KMS-11 (cell line): ENCODE data around the gene SLC8B1.

ENCODE experiments used
- H2AFZ ChIP-seq: fragments of 200-600 bp; sonication (generic); 2 replicates; pipeline ENCODE4 v1.6.1; 2016; ENCODE audit warnings: antibody characterized with exemption, mixed run types, low read depth
- H3K27ac ChIP-seq: fragments of 200-600 bp; sonication (generic); 2 replicates; pipeline ENCODE4 v1.6.1; 2016; ENCODE audit warnings: mild to moderate bottlenecking, mixed run types
- H3K27me3 ChIP-seq: fragments of 200-600 bp; sonication (generic); 2 replicates; pipeline ENCODE4 v1.6.1; 2017; ENCODE audit warnings: mild to moderate bottlenecking, low read depth, mixed run types, moderate library complexity; ENCODE audit not compliant: insufficient read depth
- H3K36me3 ChIP-seq: fragments of 200-600 bp; sonication (generic); 2 replicates; pipeline ENCODE4 v1.6.1; 2017; ENCODE audit warnings: mild to moderate bottlenecking, mixed run types; ENCODE audit not compliant: insufficient read depth
- H3K4me1 ChIP-seq: fragments of 200-600 bp; sonication (generic); 2 replicates; pipeline ENCODE4 v1.6.1; 2016; ENCODE audit warnings: mild to moderate bottlenecking, low read depth, mixed run types; ENCODE audit not compliant: poor library complexity, severe bottlenecking
- H3K4me2 ChIP-seq: fragments of 200-600 bp; sonication (generic); 2 replicates; pipeline ENCODE4 v1.7.0; 2016; ENCODE audit warnings: mild to moderate bottlenecking, mixed run types
- H3K4me3 ChIP-seq: fragments of 200-600 bp; sonication (generic); IDR thresholded peaks from 2 replicates; pipeline ENCODE4 v1.6.1; 2017; ENCODE audit warnings: low read depth, low read length, mixed read lengths; ENCODE audit not compliant: insufficient read depth
- H3K79me2 ChIP-seq: fragments of 200-600 bp; sonication (generic); 2 replicates; pipeline ENCODE4 v1.6.1; 2016; ENCODE audit warnings: low read depth, mixed run types; ENCODE audit not compliant: insufficient read depth
- H3K9ac ChIP-seq: fragments of 200-600 bp; sonication (generic); 2 replicates; pipeline ENCODE4 v1.6.1; 2016; ENCODE audit warnings: mild to moderate bottlenecking, mixed run types
- H4K20me1 ChIP-seq: fragments of 200-600 bp; sonication (generic); 2 replicates; pipeline ENCODE4 v1.6.1; 2016; ENCODE audit warnings: mild to moderate bottlenecking, mixed run types; ENCODE audit not compliant: insufficient read depth
- TF ChIP-seq, protein P1 (sequence below): fragments of 200-600 bp; sonication (generic); conservative IDR thresholded peaks from 2 replicates; pipeline ENCODE4 v1.6.1; 2017; ENCODE audit warnings: low read depth, mild to moderate bottlenecking, antibody characterized with exemption, low read length, moderate library complexity, mixed read lengths

The SLC8B1 gene

DNA sequence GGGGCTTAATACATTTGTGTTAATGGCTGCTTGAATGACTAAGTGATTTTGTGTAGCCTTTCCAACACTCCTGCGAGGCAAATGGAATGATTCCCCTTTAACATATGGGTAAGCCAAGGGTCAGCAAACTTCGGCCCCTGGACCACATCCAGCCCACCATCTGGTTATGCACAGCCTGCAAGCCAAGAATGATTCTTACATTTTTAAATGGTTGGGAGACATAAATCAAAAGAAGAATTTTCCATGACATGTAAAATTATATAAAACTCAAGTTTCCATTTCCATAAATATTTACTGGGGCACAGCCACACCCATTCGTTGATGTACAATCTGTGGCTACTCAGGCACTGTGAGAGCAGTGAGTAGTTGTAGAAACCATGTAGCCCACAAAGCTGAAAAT, 9.0 kb downstream of the SLC8B1 start:
- TF ChIP-seq, protein P1, sequence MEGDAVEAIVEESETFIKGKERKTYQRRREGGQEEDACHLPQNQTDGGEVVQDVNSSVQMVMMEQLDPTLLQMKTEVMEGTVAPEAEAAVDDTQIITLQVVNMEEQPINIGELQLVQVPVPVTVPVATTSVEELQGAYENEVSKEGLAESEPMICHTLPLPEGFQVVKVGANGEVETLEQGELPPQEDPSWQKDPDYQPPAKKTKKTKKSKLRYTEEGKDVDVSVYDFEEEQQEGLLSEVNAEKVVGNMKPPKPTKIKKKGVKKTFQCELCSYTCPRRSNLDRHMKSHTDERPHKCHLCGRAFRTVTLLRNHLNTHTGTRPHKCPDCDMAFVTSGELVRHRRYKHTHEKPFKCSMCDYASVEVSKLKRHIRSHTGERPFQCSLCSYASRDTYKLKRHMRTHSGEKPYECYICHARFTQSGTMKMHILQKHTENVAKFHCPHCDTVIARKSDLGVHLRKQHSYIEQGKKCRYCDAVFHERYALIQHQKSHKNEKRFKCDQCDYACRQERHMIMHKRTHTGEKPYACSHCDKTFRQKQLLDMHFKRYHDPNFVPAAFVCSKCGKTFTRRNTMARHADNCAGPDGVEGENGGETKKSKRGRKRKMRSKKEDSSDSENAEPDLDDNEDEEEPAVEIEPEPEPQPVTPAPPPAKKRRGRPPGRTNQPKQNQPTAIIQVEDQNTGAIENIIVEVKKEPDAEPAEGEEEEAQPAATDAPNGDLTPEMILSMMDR = no peak
- Histone ChIP-seq H3K27ac (no peak overlapping the region), H3K27me3 (no peaks in the 10 kb centered on the region), H3K4me1 (peaks cover 6% of the 10 kb centered on the region), H3K36me3 (no peaks in the 10 kb centered on the region), H3K79me2 (no peaks in the 10 kb centered on the region), H2AFZ (no peak overlapping the region), H3K4me3 (no peak overlapping the region), H3K4me2 (no peak overlapping the region), H4K20me1 (no peaks in the 10 kb centered on the region), H3K9ac (no peak overlapping the region)

DNA sequence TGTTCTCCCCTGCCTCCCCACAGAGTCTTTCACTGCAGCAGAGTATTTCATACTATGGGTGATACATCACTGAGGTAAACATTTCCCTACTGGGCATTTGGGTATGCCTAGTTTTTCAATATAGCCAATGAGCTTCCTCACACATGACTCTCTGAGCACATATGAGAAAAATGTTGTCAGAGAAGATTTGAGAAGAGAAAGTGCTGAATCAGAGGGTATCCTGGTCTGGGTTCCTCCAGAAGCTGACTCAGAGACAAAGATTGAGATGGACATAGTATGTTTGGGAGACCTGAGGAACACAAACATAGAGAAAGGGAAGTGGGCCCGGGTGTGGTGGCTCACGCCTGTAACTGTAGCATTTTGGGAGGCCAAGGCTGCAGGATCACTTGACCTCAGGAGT, 12.6 kb downstream of the SLC8B1 start:
- no peaks in the 10 kb centered on the region for H3K79me2 ChIP-seq
- H2AFZ ChIP-seq = no peak overlapping the region
- H3K36me3 ChIP-seq = no peaks in the 10 kb centered on the region
- TF ChIP-seq, protein P1 = no peak
- peaks cover 6% of the 10 kb centered on the region for H3K4me1 ChIP-seq
- no peaks in the 10 kb centered on the region for H3K27me3 ChIP-seq
- H3K27ac ChIP-seq = no peak overlapping the region
- no peak overlapping the region for H3K4me2 ChIP-seq
- H3K9ac ChIP-seq = no peak overlapping the region
- H4K20me1 ChIP-seq = no peaks in the 10 kb centered on the region
- no peak overlapping the region for H3K4me3 ChIP-seq

DNA sequence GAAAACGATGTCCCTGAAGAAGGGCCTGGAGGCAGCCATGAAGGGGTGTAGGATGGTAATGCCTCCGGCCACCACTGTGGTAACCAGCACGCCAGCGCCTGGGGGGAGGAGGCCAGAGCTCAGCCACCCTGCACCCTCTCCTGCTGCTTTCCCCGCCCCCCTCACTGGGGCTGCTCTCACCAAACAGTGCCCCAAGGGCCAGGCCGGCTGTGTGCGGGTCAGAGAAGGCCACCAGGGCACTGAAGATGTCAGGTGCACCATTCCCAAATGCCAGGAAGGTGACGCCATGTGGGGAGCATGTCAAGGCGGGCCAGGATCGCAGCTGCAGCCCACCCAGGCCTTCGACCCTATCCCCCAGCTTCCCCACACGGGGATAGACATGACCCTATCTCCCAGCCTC, 14.5 kb downstream of the SLC8B1 start:
- Histone ChIP-seq H3K4me1 (peaks cover 6% of the 10 kb centered on the region), H2AFZ (no peak overlapping the region), H4K20me1 (no peaks in the 10 kb centered on the region), H3K36me3 (no peaks in the 10 kb centered on the region), H3K27ac (no peak overlapping the region), H3K4me3 (no peak overlapping the region), H3K4me2 (no peak overlapping the region), H3K27me3 (no peaks in the 10 kb centered on the region), H3K9ac (no peak overlapping the region), H3K79me2 (no peaks in the 10 kb centered on the region)
- TF ChIP-seq, protein P1 = no peak

DNA sequence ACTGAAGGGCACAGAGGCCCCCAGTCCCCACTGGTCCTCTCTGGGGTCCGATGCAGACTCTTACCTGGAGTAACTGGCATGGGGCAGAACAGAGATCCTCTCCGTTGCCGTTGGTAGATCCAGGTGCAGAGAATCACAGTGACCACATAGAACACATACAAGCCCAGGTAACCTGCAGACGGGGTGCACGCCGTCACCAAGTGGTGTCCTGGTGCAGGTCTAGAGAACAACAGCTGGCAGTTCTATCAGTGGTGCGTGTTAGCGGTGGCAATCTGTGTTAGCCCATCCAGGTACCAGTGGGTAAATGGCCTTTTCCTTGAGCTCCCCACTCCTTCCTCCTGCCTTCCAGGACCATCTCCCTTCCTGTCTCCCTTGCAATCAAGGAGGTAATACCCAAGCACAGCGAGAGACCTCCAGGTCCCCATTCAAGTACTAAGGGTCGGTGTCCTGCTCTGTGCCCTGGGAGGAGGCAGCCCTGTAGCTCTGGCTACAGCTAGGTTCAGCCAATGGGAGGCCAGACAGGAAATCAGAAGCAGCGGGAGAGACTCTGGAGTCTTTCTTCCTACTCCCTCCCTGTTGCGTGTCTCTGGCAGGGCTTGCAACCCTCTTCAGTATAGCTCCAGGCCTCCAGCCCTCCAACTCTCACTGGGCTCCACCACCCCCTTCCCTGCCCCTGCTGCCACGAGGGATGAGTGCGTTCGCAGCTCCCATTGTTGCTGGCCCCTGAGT, 15.8 kb downstream of the SLC8B1 start:
- H3K4me1 ChIP-seq = peaks cover 6% of the 10 kb centered on the region
- no peak overlapping the region for H3K4me2 ChIP-seq
- H2AFZ ChIP-seq = no peak overlapping the region
- H3K27me3 ChIP-seq = no peaks in the 10 kb centered on the region
- H3K27ac ChIP-seq = no peak overlapping the region
- TF ChIP-seq, protein P1 = no peak
- no peaks in the 10 kb centered on the region for H3K79me2 ChIP-seq
- H3K36me3 ChIP-seq = no peaks in the 10 kb centered on the region
- H3K9ac ChIP-seq = no peak overlapping the region
- no peaks in the 10 kb centered on the region for H4K20me1 ChIP-seq
- no peak overlapping the region for H3K4me3 ChIP-seq
